Heart left ventricle (tissue), 13 donors: ENCODE results near the gene HDGFL3.

Experiments
- POLR2A ChIP-seq, 2 donors: fragments of 450-650 bp; IDR thresholded peaks; one replicate each; pipeline ENCODE4 v1.6.1; 2017; ENCODE audit warnings: antibody characterized with exemption in 2 of 2, mild to moderate bottlenecking in 2 of 2, moderate library complexity in 2 of 2
- TF ChIP-seq, protein P1 (sequence below), 12 donors: fragments of 200-600 bp; sonication (generic) in 4 of 12; IDR thresholded peaks; one replicate each; pipeline versions ENCODE4 v1.5.0 to v1.8.0; 2018 to 2022; ENCODE audit warnings: antibody characterized with exemption in 12 of 12, mild to moderate bottlenecking in 5 of 12
- donor health status: ischemic (EF 13 %, LVEDD 7.1; RV severe dilation, severe dysfunction).
- donor health status: DM: no; HTN: yes; CAD: no.
- donor health status: DM: no; HTN: no; CAD: no.
- donor health status: ischemic (EF 25% LVEDD 6.9; RV normal size, moderate dysfunction).
- donor health status: ischemic (EF 25% LVEDD 5.7; RV mildly dilated, moderate dysfunction).
- donor health status: ischemic (EF 35%, LVEDD 5.7; RV mildly dilated, moderate dysfunction).
- donor health status: nonischemic (EF 11% LVEDD 7.7; RV severe dilation, severe dysfunction).
- donor health status: DM: yes; HTN: yes; CAD: no.
- donor health status: PGD.
- donor health status: ischemic (EF 29% LVEDD 5.4; RV normal size, mild dysfunction).
- donor health status: nonischemic (EF 23%, LVEDD 6.1; RV moderate dilation, normal function).

DNA sequence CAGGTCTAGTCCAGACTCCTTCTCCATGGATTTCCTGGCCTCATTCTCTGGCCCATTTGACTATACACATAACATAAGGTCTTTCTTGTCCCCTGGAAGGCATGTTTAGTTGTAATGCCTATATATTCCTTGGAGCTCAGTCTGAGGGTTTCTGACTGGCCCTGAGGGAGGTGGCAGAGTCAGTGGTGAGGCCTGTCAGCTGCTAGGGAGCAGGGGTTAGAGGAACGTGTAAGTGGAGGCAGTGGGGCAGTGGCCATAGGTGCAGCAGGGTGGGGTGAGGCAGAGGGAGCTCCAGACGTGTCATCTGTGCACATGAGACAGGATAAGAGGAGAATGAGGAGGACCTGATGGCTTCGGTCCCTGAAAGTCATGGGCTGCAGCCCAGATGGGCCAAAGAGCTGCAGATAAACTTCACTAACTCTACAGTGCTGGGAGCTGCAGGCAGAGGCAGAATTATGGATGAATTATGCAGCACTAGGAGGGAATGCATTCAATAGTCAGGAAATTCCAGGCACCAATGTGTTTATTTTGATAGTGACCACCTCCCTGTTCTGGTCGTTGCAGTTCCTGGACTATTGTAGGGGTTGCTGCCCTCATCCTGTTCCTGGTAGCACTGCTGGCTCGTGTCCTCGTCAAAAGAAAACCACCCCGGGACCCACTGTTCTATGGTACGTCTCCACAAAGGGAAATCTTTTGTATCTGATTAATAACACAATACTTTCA lies 95.2 kb downstream of the HDGFL3 start:
- no peak for TF ChIP-seq POLR2A (IDR thresholded peaks at IDR 0.05)
- TF ChIP-seq, protein P1, sequence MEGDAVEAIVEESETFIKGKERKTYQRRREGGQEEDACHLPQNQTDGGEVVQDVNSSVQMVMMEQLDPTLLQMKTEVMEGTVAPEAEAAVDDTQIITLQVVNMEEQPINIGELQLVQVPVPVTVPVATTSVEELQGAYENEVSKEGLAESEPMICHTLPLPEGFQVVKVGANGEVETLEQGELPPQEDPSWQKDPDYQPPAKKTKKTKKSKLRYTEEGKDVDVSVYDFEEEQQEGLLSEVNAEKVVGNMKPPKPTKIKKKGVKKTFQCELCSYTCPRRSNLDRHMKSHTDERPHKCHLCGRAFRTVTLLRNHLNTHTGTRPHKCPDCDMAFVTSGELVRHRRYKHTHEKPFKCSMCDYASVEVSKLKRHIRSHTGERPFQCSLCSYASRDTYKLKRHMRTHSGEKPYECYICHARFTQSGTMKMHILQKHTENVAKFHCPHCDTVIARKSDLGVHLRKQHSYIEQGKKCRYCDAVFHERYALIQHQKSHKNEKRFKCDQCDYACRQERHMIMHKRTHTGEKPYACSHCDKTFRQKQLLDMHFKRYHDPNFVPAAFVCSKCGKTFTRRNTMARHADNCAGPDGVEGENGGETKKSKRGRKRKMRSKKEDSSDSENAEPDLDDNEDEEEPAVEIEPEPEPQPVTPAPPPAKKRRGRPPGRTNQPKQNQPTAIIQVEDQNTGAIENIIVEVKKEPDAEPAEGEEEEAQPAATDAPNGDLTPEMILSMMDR (IDR thresholded peaks at IDR 0.05) = no peak
